Hepatocyte (in vitro differentiated cells): Measurements from ENCODE around the gene AGFG2. TPM values are rescaled to one million over a fixed set of nuclear protein-coding genes. Genes with fewer than 3 reads are reported as not detected.

ENCODE experiments used
- DNase-seq: peaks from one replicate; pipeline ENCODE4 v3.0.0-alpha.2; 2016; ENCODE audit warnings: low spot score
- H2AFZ ChIP-seq: fragments of 200-600 bp; sonication (generic); 2 replicates; pipeline ENCODE4 v1.6.0; 2016; ENCODE audit warnings: antibody characterized with exemption, mild to moderate bottlenecking
- H3K27ac ChIP-seq: fragments of 200-600 bp; sonication (generic); 2 replicates; pipeline ENCODE4 v1.5.1; 2016; ENCODE audit warnings: mild to moderate bottlenecking
- H3K27me3 ChIP-seq: fragments of 200-600 bp; sonication (generic); 2 replicates; pipeline ENCODE4 v1.6.1; 2016
- H3K36me3 ChIP-seq: fragments of 200-600 bp; sonication (generic); replicated peaks from 2 replicates; pipeline ENCODE4 v1.5.1; 2016; ENCODE audit warnings: low read depth; ENCODE audit not compliant: insufficient read depth
- H3K4me1 ChIP-seq: fragments of 200-600 bp; sonication (generic); 2 replicates; pipeline ENCODE4 v1.5.1; 2016; ENCODE audit warnings: mild to moderate bottlenecking, moderate library complexity; ENCODE audit not compliant: insufficient read depth
- H3K4me2 ChIP-seq: fragments of 200-600 bp; sonication (generic); 2 replicates; pipeline ENCODE4 v1.6.0; 2016
- H3K4me3 ChIP-seq: fragments of 200-600 bp; sonication (generic); 2 replicates; pipeline ENCODE4 v1.5.1; 2016; ENCODE audit warnings: mild to moderate bottlenecking
- H3K79me2 ChIP-seq: fragments of 200-600 bp; sonication (generic); 2 replicates; pipeline ENCODE4 v1.6.0; 2017; ENCODE audit warnings: mild to moderate bottlenecking
- H3K9me2 ChIP-seq: fragments of 200-600 bp; sonication (generic); replicated peaks from 2 replicates; pipeline ENCODE4 v1.6.0; 2017; ENCODE audit warnings: mild to moderate bottlenecking; ENCODE audit not compliant: insufficient read depth
- H3K9me3 ChIP-seq: fragments of 200-600 bp; sonication (generic); 2 replicates; pipeline ENCODE4 v1.5.1; 2016; ENCODE audit warnings: low read depth, mild to moderate bottlenecking
- H4K20me1 ChIP-seq: fragments of 200-600 bp; sonication (generic); 2 replicates; pipeline ENCODE4 v1.6.0; 2016; ENCODE audit warnings: mild to moderate bottlenecking; ENCODE audit not compliant: insufficient read depth, poor library complexity, severe bottlenecking
- EZH2 ChIP-seq: fragments of 200-600 bp; sonication (generic); IDR thresholded peaks from 2 replicates; pipeline ENCODE4 v1.6.1; 2016; ENCODE audit warnings: antibody characterized with exemption, mild to moderate bottlenecking, borderline replicate concordance
- EZH2phosphoT487 ChIP-seq: fragments of 200-600 bp; sonication (generic); IDR thresholded peaks from one replicate; pipeline ENCODE4 v1.6.1; 2018; ENCODE audit warnings: antibody characterized with exemption, mild to moderate bottlenecking, low read depth, moderate library complexity; ENCODE audit not compliant: unreplicated experiment, severe bottlenecking
- WGBS: methylation state at CpG from one replicate; pipeline ENCODE4 v1.1.6; 2016; ENCODE audit warnings: low lambda C conversion rate; ENCODE audit errors: missing lambda C conversion rate; 5-methylcytosine and 5-hydroxymethylcytosine counted together
- polyA plus RNA-seq: library from polyadenylated mRNA; unstranded; fragments of >200 nt; fragmentation: Nextera tagmentation; extraction: Ambion mirVana; gene quantifications from 2 replicates; pipeline ENCODE4 v1.2.1, GENCODE V29; 2016
- total RNA-seq: library from RNA; depleted of rRNA; stranded (reverse); fragments of >200 nt; gene quantifications from 2 replicates; pipeline ENCODE4 v1.2.3, GENCODE V29; 2014
- TF ChIP-seq, protein P1 (sequence below): fragments of 200-600 bp; sonication (generic); IDR thresholded peaks from 2 replicates; pipeline ENCODE4 v1.5.1; 2016; ENCODE audit warnings: antibody characterized with exemption, mild to moderate bottlenecking; ENCODE audit not compliant: poor library complexity

AGFG2 gene
- total and polyA plus RNA-seq, 2 experiments from 2014 or later = 32.8 to 53.7 TPM

DNA sequence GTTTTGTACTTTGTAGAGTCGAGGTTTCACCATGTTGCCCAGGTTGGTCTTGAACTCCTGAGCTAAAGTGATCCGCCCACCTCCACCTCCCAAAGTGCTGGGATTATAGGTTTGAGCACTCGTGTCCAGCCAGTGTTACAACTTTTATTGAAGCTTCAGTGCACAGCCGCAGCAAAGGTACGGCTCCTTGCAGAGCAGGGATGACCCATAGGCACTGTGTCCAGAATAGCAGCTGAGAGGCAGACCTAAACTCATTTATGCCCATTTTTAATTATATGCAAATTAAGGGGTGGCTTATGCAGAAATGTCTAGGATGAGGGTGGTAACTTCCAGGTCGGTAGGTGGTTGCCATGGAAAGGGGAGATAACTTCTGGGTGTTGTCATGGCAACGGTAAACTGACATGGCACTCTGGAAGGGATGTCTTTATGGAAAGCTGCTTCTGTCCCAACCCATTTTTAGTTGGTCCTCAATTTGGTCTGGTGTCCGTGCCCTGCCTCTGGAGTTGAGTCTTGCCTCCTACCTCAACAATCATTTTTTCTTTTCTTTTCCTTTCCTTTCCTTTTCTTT, 32.6 kb upstream of the AGFG2 start:
- WGBS = 71% methylated on average over 8 of the region's 8 CpGs
- H3K4me3 ChIP-seq = no peak overlapping the region
- DNase-seq = peak; percentile 18
- H3K4me2 ChIP-seq = no peak overlapping the region
- H4K20me1 ChIP-seq = no peaks in the 10 kb centered on the region
- H3K9me2 ChIP-seq = no peaks in the 10 kb centered on the region
- no peaks in the 10 kb centered on the region for H3K36me3 ChIP-seq
- H3K27me3 ChIP-seq = no peaks in the 10 kb centered on the region
- no peaks in the 10 kb centered on the region for H3K79me2 ChIP-seq
- H3K27ac ChIP-seq = no peak overlapping the region
- no peak overlapping the region for H2AFZ ChIP-seq
- no peak for TF ChIP-seq EZH2phosphoT487
- no peak for TF ChIP-seq EZH2
- TF ChIP-seq, protein P1, sequence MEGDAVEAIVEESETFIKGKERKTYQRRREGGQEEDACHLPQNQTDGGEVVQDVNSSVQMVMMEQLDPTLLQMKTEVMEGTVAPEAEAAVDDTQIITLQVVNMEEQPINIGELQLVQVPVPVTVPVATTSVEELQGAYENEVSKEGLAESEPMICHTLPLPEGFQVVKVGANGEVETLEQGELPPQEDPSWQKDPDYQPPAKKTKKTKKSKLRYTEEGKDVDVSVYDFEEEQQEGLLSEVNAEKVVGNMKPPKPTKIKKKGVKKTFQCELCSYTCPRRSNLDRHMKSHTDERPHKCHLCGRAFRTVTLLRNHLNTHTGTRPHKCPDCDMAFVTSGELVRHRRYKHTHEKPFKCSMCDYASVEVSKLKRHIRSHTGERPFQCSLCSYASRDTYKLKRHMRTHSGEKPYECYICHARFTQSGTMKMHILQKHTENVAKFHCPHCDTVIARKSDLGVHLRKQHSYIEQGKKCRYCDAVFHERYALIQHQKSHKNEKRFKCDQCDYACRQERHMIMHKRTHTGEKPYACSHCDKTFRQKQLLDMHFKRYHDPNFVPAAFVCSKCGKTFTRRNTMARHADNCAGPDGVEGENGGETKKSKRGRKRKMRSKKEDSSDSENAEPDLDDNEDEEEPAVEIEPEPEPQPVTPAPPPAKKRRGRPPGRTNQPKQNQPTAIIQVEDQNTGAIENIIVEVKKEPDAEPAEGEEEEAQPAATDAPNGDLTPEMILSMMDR = no peak
- H3K9me3 ChIP-seq = no peaks in the 10 kb centered on the region
- no peaks in the 10 kb centered on the region for H3K4me1 ChIP-seq

GRCh38 chr7:100509231-100509630, 29.8 kb upstream of the AGFG2 start:
- H4K20me1 ChIP-seq = no peaks in the 10 kb centered on the region
- TF ChIP-seq EZH2 (no peak), EZH2phosphoT487 (no peak)
- TF ChIP-seq, protein P1 = no peak
- H3K27ac ChIP-seq = no peak overlapping the region
- H3K9me3 ChIP-seq = no peaks in the 10 kb centered on the region
- no peaks in the 10 kb centered on the region for H3K79me2 ChIP-seq
- H3K36me3 ChIP-seq = no peaks in the 10 kb centered on the region
- WGBS = 81% methylated on average over 15 of the region's 15 CpGs
- peak; percentile 23 for DNase-seq
- H3K4me2 ChIP-seq = no peak overlapping the region
- no peak overlapping the region for H2AFZ ChIP-seq
- no peaks in the 10 kb centered on the region for H3K9me2 ChIP-seq
- H3K27me3 ChIP-seq = no peaks in the 10 kb centered on the region
- no peak overlapping the region for H3K4me3 ChIP-seq
- no peaks in the 10 kb centered on the region for H3K4me1 ChIP-seq

DNA sequence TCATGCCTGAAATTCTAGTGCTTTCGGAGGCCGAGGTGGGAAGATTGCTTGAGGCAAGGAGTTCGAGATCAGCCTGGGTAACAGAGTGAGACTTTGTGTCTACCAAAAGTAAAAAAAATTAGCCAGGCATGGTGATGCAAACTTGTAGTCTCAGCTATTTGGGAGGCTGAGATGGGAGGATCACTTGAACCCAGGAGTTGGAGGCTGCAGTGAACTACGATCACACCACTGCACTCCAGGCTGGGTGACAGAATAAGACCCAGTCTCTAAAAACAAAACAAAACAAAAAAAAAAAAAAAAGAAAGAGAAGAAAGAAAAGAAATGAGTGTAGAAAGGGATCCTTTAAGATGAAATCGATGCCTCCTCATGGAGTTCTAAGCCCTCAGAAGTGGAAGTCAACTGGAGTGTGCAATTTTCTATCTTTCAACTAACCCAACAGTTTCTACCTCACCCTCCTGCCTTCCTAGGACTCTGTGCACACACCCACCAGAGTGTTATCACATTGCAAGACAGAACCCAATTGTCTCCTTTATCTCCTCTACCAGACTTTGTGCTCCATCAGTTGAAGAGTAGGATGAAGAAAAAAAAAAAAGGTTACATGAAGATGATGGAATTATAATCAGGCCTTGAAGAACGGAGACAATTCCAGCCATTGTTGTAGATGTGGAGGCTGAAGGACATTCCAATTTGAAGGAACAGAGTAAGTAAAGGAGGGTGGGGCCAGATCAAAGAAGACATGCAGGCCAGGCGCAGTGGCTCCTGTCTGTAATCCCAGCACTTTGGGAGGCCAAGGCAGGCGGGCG, 28.4 kb upstream of the AGFG2 start:
- Histone ChIP-seq H3K27me3 (no peaks in the 10 kb centered on the region), H2AFZ (no peak overlapping the region), H3K9me2 (no peaks in the 10 kb centered on the region), H4K20me1 (no peaks in the 10 kb centered on the region), H3K79me2 (no peaks in the 10 kb centered on the region), H3K9me3 (no peaks in the 10 kb centered on the region), H3K4me3 (no peak overlapping the region), H3K4me2 (no peak overlapping the region), H3K36me3 (no peaks in the 10 kb centered on the region), H3K27ac (no peak overlapping the region), H3K4me1 (no peaks in the 10 kb centered on the region)
- no peak for DNase-seq
- TF ChIP-seq, protein P1 = no peak
- TF ChIP-seq EZH2phosphoT487 (no peak), EZH2 (no peak)
- WGBS = 84% methylated on average over 9 of the region's 9 CpGs
